ENCODE data around the gene DHRSX.

The DHRSX gene

GRCh38 chrX:2402361-2402690 is 98.5 kb downstream of the DHRSX start:
- TF ChIP-seq, protein P1, sequence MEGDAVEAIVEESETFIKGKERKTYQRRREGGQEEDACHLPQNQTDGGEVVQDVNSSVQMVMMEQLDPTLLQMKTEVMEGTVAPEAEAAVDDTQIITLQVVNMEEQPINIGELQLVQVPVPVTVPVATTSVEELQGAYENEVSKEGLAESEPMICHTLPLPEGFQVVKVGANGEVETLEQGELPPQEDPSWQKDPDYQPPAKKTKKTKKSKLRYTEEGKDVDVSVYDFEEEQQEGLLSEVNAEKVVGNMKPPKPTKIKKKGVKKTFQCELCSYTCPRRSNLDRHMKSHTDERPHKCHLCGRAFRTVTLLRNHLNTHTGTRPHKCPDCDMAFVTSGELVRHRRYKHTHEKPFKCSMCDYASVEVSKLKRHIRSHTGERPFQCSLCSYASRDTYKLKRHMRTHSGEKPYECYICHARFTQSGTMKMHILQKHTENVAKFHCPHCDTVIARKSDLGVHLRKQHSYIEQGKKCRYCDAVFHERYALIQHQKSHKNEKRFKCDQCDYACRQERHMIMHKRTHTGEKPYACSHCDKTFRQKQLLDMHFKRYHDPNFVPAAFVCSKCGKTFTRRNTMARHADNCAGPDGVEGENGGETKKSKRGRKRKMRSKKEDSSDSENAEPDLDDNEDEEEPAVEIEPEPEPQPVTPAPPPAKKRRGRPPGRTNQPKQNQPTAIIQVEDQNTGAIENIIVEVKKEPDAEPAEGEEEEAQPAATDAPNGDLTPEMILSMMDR (IDR thresholded peaks at IDR 0.05; ENCODE audit: insufficient read depth, missing control alignments) = no peak
- DNase-seq (ENCODE audit: insufficient read length, low spot score) (no peak), FAIRE-seq (no peak)

DNA sequence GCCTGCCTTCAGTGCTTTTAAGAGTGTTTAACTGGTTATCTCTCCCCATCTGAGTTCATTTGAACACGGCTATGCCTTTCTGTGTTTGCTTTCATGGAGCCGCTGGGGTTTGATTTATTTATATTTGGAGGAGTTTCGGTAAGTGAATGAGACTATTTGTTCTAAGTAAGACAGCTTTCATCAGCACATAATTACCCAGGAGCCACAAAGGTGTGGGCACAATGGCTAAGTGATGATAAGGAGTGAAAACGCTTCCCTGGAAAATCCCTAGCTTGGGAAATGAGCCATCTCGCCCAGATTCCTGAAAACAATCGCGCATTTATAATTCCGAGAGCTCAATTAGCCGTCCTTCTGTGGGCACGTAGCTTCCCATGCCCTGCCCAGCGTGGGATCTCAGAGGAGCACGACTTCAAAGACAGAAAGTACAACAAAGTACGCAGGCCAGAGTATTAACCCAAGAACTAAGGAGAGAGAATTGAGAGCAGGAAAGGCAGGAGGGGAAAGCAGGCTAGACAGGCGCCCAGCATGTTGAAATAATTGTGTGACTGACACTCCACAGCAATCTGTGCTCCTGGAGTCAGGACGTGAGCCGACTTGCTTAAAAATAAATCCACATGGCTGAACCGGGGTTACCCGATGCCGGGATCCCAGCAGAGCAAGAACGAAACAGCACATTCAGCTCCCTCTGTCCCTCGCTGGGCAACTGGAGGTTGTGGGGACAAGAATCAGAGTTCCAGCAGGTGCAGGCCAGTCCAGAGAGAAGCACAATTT is 99.0 kb downstream of the DHRSX start:
- TF ChIP-seq, protein P1 (IDR thresholded peaks at IDR 0.05; ENCODE audit: insufficient read depth, missing control alignments) = no peak
- DNase-seq (ENCODE audit: insufficient read length, low spot score) (no peak), FAIRE-seq (no peak)

GRCh38 chrX:2401201-2401589 is 99.6 kb downstream of the DHRSX start:
- TF ChIP-seq, protein P1 (IDR thresholded peaks at IDR 0.05; ENCODE audit: insufficient read depth, missing control alignments) = no peak
- FAIRE-seq (no peak), DNase-seq (ENCODE audit: insufficient read length, low spot score) (no peak)

GRCh38 chrX:2398064-2398656 is 102.6 kb downstream of the DHRSX start:
- TF ChIP-seq, protein P1 (IDR thresholded peaks at IDR 0.05; ENCODE audit: insufficient read depth, missing control alignments) = no peak
- FAIRE-seq = no peak
- DNase-seq (ENCODE audit: insufficient read length, low spot score) = no peak

- TF ChIP-seq, protein P1 (IDR thresholded peaks at IDR 0.05; ENCODE audit: insufficient read depth, missing control alignments) = no peak
- no peak for DNase-seq (ENCODE audit: insufficient read length, low spot score)
- no peak for FAIRE-seq
Observed at GRCh38 chrX:2397229-2398063, 103.3 kb downstream of the DHRSX start.

DNA sequence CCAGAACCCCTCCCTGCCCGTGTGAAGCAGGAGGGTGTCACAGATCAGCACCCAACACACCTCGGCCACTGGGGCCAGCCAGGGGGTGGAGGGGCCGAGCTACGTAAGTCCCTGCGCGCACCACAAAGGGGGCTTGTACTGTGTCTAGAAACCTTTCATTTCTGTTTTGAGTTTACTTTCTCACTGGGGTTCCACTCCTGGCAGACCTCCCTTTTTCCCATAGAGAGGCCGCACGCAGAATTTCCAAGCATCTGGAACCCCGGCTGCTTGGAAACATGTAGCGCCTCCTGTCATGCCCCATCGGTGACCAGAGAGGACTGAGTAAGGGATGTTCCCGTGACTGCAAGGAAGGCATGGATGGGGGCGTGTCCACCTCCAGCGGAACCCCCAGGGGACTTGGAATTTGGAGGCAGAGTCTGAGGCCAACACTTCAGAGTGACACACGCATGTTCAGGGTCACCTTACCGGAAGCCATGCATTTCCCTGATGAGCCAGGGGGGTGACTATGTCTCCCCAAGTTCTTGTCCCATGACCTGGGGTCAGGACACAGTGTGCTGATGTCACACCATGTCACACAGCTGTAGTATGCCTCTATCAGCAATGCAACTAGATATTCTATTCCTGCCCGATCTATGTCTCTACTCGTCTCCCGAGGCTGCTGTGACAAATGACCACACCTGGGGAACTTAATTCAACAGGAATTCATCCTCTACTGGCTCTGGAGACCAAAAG is 105.3 kb downstream of the DHRSX start:
- TF ChIP-seq, protein P1 (IDR thresholded peaks at IDR 0.05; ENCODE audit: insufficient read depth, missing control alignments) = no peak
- no peak for DNase-seq (ENCODE audit: insufficient read length, low spot score)
- FAIRE-seq = no peak
